Lung (tissue), 12 donors: ENCODE results near the gene KCNMB4. TPM values are rescaled to one million over a fixed set of nuclear protein-coding genes. Genes with fewer than 3 reads are reported as not detected.

ENCODE experiments used
- ATAC-seq: fragments of 200-7000 bp; cut with Tn5 transposase; one replicate; pipeline ENCODE4 v1.9.1; 2020; ENCODE audit warnings: moderate number of reproducible peaks; ENCODE audit not compliant: insufficient read depth, low FRiP score
- DNase-seq, 3 donors: peaks; one replicate each; pipeline ENCODE4 v3.0.0-alpha.2; 2013 to 2017
- H3K27ac ChIP-seq, 2 donors: one replicate each; pipeline ENCODE4 v1.5.1; 2013; ENCODE audit warnings: mild to moderate bottlenecking in 2 of 2, moderate library complexity in 2 of 2, control low read depth in 1 of 2, inconsistent platforms in 1 of 2, low read depth in 1 of 2, low read length in 1 of 2
- H3K27me3 ChIP-seq, 3 donors: one replicate each; pipeline ENCODE4 v1.5.1; 2013; ENCODE audit warnings: low read length in 2 of 3; ENCODE audit not compliant: control insufficient read depth in 3 of 3, insufficient read depth in 3 of 3
- H3K36me3 ChIP-seq, 4 donors: one replicate each; pipeline ENCODE4 v1.5.1; 2013; ENCODE audit warnings: low read length in 4 of 4, mild to moderate bottlenecking in 1 of 4, moderate library complexity in 1 of 4; ENCODE audit not compliant: control insufficient read depth in 4 of 4, insufficient read depth in 4 of 4
- H3K4me1 ChIP-seq, 5 donors: one replicate each; pipeline ENCODE4 v1.5.1; 2013; ENCODE audit warnings: low read length in 5 of 5, mild to moderate bottlenecking in 2 of 5, moderate library complexity in 1 of 5; ENCODE audit not compliant: control insufficient read depth in 5 of 5, insufficient read depth in 5 of 5
- H3K4me3 ChIP-seq: one replicate; pipeline ENCODE4 v1.5.1; 2013; ENCODE audit warnings: mild to moderate bottlenecking, control low read depth, moderate library complexity
- H3K9ac ChIP-seq, 2 donors: one replicate each; pipeline ENCODE4 v1.5.1; 2013; ENCODE audit warnings: low read length in 2 of 2, control low read depth in 1 of 2; ENCODE audit not compliant: insufficient read depth in 1 of 2
- H3K9me3 ChIP-seq, 4 donors: one replicate each; pipeline ENCODE4 v1.5.1; 2013; ENCODE audit warnings: low read length in 3 of 4, mild to moderate bottlenecking in 1 of 4, moderate library complexity in 1 of 4; ENCODE audit not compliant: control insufficient read depth in 4 of 4, insufficient read depth in 3 of 4
- WGBS, 2 donors: extraction: QIAGEN DNeasy Blood & Tissue Kit; methylation state at CpG; one replicate each; pipeline ENCODE4 v1.1.7; 2013; 5-methylcytosine and 5-hydroxymethylcytosine counted together
- polyA plus RNA-seq, 2 donors: library from polyadenylated mRNA; stranded (reverse); fragments of 200-250 nt; gene quantifications; one replicate each; pipeline ENCODE4 v1.2.1, GENCODE V29; 2013
- total RNA-seq, 2 donors: library from RNA; depleted of rRNA in 1 of 2; stranded (reverse); fragments of >200 nt in 1 of 2; gene quantifications; one replicate each; pipeline ENCODE4 v1.2.1, GENCODE V29; 2014 to 2021
- TF ChIP-seq, protein P1 (sequence below): IDR thresholded peaks from 2 replicates; pipeline ENCODE4 v1.5.1; 2012; ENCODE audit warnings: mild to moderate bottlenecking; ENCODE audit errors: control extremely low read depth, extremely low read depth
- donor health status: control.
- donor health status: control.
- donor health status: Bipolar disorder and iron deficiency.
- donor health status: healthy.
- donor health status: DM: yes; HTN: yes; CAD: no.

KCNMB4 gene
- total and polyA plus RNA-seq, 4 donors, result 1.6 to 8.7 (median 5.1) TPM

- H3K27ac ChIP-seq, result no peak overlapping the region
- no peak overlapping the region for H3K4me3 ChIP-seq
- no peaks in the 10 kb centered on the region for H3K36me3 ChIP-seq
- H3K9me3 ChIP-seq, result peaks cover 0 to 4% (median 0%) of the 10 kb centered on the region in 4 donors
- no peaks in the 10 kb centered on the region for H3K27me3 ChIP-seq
- H3K9ac ChIP-seq, result no peak overlapping the region
- no peak for DNase-seq
- no peak for ATAC-seq
- no peaks in the 10 kb centered on the region for H3K4me1 ChIP-seq
- TF ChIP-seq, protein P1, sequence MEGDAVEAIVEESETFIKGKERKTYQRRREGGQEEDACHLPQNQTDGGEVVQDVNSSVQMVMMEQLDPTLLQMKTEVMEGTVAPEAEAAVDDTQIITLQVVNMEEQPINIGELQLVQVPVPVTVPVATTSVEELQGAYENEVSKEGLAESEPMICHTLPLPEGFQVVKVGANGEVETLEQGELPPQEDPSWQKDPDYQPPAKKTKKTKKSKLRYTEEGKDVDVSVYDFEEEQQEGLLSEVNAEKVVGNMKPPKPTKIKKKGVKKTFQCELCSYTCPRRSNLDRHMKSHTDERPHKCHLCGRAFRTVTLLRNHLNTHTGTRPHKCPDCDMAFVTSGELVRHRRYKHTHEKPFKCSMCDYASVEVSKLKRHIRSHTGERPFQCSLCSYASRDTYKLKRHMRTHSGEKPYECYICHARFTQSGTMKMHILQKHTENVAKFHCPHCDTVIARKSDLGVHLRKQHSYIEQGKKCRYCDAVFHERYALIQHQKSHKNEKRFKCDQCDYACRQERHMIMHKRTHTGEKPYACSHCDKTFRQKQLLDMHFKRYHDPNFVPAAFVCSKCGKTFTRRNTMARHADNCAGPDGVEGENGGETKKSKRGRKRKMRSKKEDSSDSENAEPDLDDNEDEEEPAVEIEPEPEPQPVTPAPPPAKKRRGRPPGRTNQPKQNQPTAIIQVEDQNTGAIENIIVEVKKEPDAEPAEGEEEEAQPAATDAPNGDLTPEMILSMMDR, result no peak
Measured at GRCh38 chr12:70456953-70457352, 90.9 kb downstream of the KCNMB4 start.

- ATAC-seq (no peak), DNase-seq (no peak)
- H3K27ac ChIP-seq, result no peak overlapping the region
- H3K27me3 ChIP-seq, result no peaks in the 10 kb centered on the region
- no peak overlapping the region for H3K4me3 ChIP-seq
- peaks cover 0 to 10% (median 2%) of the 10 kb centered on the region in 4 donors for H3K9me3 ChIP-seq
- TF ChIP-seq, protein P1, result no peak
- no peaks in the 10 kb centered on the region for H3K4me1 ChIP-seq
- no peaks in the 10 kb centered on the region for H3K36me3 ChIP-seq
- H3K9ac ChIP-seq, result no peak overlapping the region
Measured at GRCh38 chr12:70459786-70460185, 93.7 kb downstream of the KCNMB4 start.

DNA sequence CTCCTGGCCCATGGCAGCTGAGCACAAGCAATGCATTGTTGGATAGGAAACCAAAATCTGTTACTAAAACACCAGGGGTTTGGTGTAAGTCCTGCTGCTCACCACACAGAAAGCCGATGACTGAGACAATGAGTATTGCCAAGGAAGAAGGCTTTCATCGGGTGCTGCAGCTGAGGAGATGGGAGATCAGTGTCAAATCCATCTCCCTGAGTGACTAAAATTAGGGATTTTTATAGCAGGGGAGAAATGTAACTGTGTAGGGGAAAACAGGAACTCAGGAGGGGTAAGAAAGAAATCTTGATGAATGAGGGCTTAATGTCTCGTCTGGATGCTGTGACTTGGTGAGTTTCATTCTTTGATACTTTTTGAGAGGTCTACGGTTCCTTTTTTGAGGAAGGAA lies 97.9 kb downstream of the KCNMB4 start:
- H3K4me1 ChIP-seq, result no peaks in the 10 kb centered on the region
- H3K4me3 ChIP-seq, result no peak overlapping the region
- TF ChIP-seq, protein P1, result no peak
- DNase-seq (no peak), ATAC-seq (no peak)
- peaks cover 0 to 10% (median 2%) of the 10 kb centered on the region in 4 donors for H3K9me3 ChIP-seq
- no peak overlapping the region for H3K9ac ChIP-seq
- H3K36me3 ChIP-seq, result no peaks in the 10 kb centered on the region
- no peaks in the 10 kb centered on the region for H3K27me3 ChIP-seq
- WGBS, 2 donors, result 93 to 95% methylated on average over 4 of the region's 4 CpGs
- no peak overlapping the region for H3K27ac ChIP-seq

DNA sequence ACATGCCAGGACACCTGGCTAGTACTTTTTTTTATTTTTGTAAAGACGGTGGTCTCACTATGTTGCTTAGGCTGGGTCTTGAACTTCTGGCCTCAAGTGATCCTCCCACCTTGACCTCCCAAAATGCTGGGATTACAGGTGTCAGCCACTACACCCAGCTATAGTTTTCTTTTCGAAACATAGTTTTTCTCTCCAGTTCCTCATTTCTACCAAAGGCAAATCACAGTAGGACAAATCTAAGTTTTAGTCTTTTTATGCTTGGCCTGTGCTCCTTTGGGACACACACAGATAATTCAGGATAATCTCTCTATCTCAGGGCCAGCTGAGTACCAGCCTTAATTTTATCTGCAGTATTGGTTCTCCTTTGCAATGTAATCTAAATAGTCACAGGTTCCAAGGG lies 100.7 kb downstream of the KCNMB4 start:
- DNase-seq (no peak), ATAC-seq (no peak)
- H3K4me3 ChIP-seq, result no peak overlapping the region
- no peak overlapping the region for H3K9ac ChIP-seq
- H3K36me3 ChIP-seq, result no peaks in the 10 kb centered on the region
- no peaks in the 10 kb centered on the region for H3K27me3 ChIP-seq
- peaks cover 0 to 10% (median 0%) of the 10 kb centered on the region in 4 donors for H3K9me3 ChIP-seq
- H3K27ac ChIP-seq, result no peak overlapping the region
- H3K4me1 ChIP-seq, result no peaks in the 10 kb centered on the region
- 88 to 93% methylated on average over 2 of the region's 2 CpGs for WGBS, 2 donors
- TF ChIP-seq, protein P1, result no peak
